Panc1 (cell line): ENCODE results near the gene COL5A2.

Source experiments
- POLR2AphosphoS5 ChIP-seq: IDR thresholded peaks from 2 replicates; pipeline ENCODE4 v1.6.1; 2012; ENCODE audit warnings: mild to moderate bottlenecking, low read depth, low read length, moderate library complexity
- TF ChIP-seq, protein P1 (sequence below): fragments of 450-650 bp; IDR thresholded peaks from 2 replicates; pipeline ENCODE4 v1.5.1; 2017; ENCODE audit warnings: mild to moderate bottlenecking
- TF ChIP-seq, protein P2 (sequence below), 2 experiments: IDR thresholded peaks; 2 replicates each; pipeline ENCODE4 v1.6.1; 2011 to 2012; ENCODE audit warnings: low read depth in 2 of 2, control low read depth in 1 of 2, low read length in 1 of 2, mild to moderate bottlenecking in 1 of 2, moderate library complexity in 1 of 2; ENCODE audit not compliant: insufficient read depth in 1 of 2

DNA sequence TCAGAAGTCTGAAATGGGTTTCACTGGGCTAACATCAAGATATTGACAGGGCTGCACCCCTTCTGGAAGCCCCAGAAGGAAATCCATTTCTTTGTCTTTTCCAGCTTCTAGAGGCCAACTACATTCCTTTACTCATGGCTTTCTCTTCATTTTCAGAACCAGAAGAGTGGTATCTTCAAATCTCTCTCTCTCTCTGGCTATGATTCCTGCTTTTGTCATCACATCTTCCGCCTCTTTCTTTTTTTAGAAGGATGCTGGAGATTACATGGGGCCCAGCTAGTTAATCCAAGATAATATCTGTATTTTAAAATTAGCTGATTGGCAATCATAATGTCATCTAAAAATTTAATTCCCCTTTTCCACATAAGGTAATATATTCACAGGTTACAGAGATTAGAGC is 23.8 kb downstream of the COL5A2 start:
- TF ChIP-seq, protein P1, sequence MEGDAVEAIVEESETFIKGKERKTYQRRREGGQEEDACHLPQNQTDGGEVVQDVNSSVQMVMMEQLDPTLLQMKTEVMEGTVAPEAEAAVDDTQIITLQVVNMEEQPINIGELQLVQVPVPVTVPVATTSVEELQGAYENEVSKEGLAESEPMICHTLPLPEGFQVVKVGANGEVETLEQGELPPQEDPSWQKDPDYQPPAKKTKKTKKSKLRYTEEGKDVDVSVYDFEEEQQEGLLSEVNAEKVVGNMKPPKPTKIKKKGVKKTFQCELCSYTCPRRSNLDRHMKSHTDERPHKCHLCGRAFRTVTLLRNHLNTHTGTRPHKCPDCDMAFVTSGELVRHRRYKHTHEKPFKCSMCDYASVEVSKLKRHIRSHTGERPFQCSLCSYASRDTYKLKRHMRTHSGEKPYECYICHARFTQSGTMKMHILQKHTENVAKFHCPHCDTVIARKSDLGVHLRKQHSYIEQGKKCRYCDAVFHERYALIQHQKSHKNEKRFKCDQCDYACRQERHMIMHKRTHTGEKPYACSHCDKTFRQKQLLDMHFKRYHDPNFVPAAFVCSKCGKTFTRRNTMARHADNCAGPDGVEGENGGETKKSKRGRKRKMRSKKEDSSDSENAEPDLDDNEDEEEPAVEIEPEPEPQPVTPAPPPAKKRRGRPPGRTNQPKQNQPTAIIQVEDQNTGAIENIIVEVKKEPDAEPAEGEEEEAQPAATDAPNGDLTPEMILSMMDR = no peak
- no peak for TF ChIP-seq POLR2AphosphoS5
- TF ChIP-seq, protein P2, sequence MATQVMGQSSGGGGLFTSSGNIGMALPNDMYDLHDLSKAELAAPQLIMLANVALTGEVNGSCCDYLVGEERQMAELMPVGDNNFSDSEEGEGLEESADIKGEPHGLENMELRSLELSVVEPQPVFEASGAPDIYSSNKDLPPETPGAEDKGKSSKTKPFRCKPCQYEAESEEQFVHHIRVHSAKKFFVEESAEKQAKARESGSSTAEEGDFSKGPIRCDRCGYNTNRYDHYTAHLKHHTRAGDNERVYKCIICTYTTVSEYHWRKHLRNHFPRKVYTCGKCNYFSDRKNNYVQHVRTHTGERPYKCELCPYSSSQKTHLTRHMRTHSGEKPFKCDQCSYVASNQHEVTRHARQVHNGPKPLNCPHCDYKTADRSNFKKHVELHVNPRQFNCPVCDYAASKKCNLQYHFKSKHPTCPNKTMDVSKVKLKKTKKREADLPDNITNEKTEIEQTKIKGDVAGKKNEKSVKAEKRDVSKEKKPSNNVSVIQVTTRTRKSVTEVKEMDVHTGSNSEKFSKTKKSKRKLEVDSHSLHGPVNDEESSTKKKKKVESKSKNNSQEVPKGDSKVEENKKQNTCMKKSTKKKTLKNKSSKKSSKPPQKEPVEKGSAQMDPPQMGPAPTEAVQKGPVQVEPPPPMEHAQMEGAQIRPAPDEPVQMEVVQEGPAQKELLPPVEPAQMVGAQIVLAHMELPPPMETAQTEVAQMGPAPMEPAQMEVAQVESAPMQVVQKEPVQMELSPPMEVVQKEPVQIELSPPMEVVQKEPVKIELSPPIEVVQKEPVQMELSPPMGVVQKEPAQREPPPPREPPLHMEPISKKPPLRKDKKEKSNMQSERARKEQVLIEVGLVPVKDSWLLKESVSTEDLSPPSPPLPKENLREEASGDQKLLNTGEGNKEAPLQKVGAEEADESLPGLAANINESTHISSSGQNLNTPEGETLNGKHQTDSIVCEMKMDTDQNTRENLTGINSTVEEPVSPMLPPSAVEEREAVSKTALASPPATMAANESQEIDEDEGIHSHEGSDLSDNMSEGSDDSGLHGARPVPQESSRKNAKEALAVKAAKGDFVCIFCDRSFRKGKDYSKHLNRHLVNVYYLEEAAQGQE (IDR thresholded peaks at IDR 0.05; ENCODE audit: insufficient read depth in 1 of 2, low read depth in 2 of 2, low read length in 1 of 2) = no peak
